Activated T-cell treated with anti-CD3 and anti-CD28 coated beads for 1 hour (primary cell): Measurements from ENCODE around the gene TYROBP.
"Not testable (repeated sequence)": the region's sequence is repeated elsewhere in the genome, so short reads cannot be mapped to it uniquely, and the experiment has no call there.

Experiments used
- DNase-seq: peaks from one replicate; pipeline ENCODE4 v3.0.0-alpha.2; 2020; ENCODE audit warnings: low read depth

The TYROBP gene

GRCh38 chr19:35931874-35932202 is 23.7 kb upstream of the TYROBP start:
- no peak for DNase-seq

- DNase-seq, result peak; percentile 97
Observed at GRCh38 chr19:35931161-35931873, 23.2 kb upstream of the TYROBP start.

- DNase-seq, result no peak
Observed at GRCh38 chr19:35929876-35930275, 21.8 kb upstream of the TYROBP start.

- DNase-seq, result no peak
Observed at GRCh38 chr19:35928507-35928906, 20.4 kb upstream of the TYROBP start.

- no peak for DNase-seq
Observed at GRCh38 chr19:35925501-35925900, 17.4 kb upstream of the TYROBP start.

- no peak for DNase-seq
Observed at GRCh38 chr19:35921012-35921411, 12.9 kb upstream of the TYROBP start.

- no peak for DNase-seq
Observed at GRCh38 chr19:35919306-35919705, 11.2 kb upstream of the TYROBP start.

- DNase-seq, result no peak
Observed at GRCh38 chr19:35915443-35915842, 7.3 kb upstream of the TYROBP start.

GRCh38 chr19:35913589-35913988 is 5.5 kb upstream of the TYROBP start:
- no peak for DNase-seq

- no peak for DNase-seq
Observed at GRCh38 chr19:35911790-35912189, 3.7 kb upstream of the TYROBP start.

- no peak for DNase-seq
Observed at GRCh38 chr19:35911173-35911572, 3.1 kb upstream of the TYROBP start.

- DNase-seq, result not testable (repeated sequence)
Observed at GRCh38 chr19:35910355-35910754, 2.3 kb upstream of the TYROBP start.

- no peak for DNase-seq
Observed at GRCh38 chr19:35909684-35910035, 1.6 kb upstream of the TYROBP start.

GRCh38 chr19:35908973-35909683 is 1.0 kb upstream of the TYROBP start:
- DNase-seq, result no peak

- no peak for DNase-seq
Observed at GRCh38 chr19:35907377-35907745, 734 bp downstream of the TYROBP start.

GRCh38 chr19:35905178-35905727 is 2.8 kb downstream of the TYROBP start:
- DNase-seq, result no peak

GRCh38 chr19:35904311-35905068 is 3.6 kb downstream of the TYROBP start:
- DNase-seq, result no peak

- peak; percentile 86 for DNase-seq
Observed at GRCh38 chr19:35903550-35904179, 4.4 kb downstream of the TYROBP start.

GRCh38 chr19:35902870-35903475 is 5.1 kb downstream of the TYROBP start:
- DNase-seq, result no peak

GRCh38 chr19:35901854-35902661 is 6.0 kb downstream of the TYROBP start, which contains the start of gene HCST:
TSS of gene HCST (plus strand) at chr19:35902529. CDS start at chr19:35902594, 65 bp downstream.
- DNase-seq, result no peak

GRCh38 chr19:35901055-35901644 is 6.9 kb downstream of the TYROBP start:
- no peak for DNase-seq
